GM18519 (cell line): ENCODE measurements around the gene FOXR2.

ENCODE experiments used
- ATAC-seq: cut with Tn5 transposase; IDR thresholded peaks from one replicate; pipeline ENCODE4 v1.9.1; 2021; ENCODE audit warnings: mild to moderate bottlenecking, moderate library complexity; ENCODE audit not compliant: unreplicated experiment, low FRiP score

The FOXR2 gene

DNA sequence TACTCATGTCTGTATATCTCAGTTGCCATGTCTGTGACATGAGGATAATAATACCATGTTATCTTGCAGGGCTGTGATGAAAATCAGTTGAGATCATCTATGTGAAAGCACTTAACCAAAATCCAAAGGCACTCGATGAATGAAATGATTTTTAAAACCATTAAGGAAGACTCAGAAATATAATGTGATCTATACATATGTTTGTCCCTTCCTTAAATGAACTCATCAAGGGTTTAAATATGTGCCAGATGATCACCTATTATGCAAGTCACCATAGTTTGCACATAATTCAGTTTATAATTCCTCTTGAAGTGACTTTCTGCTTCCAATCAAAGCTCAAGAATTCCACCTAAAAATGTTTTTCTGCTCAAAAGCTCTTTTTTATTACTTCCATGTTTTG is at the start of gene FOXR2:
FOXR2 (plus strand) TSS at position 301 of the 400 bp plus-strand sequence. CDS start 312 bp downstream, outside the sequence.
- ATAC-seq = no peak

DNA sequence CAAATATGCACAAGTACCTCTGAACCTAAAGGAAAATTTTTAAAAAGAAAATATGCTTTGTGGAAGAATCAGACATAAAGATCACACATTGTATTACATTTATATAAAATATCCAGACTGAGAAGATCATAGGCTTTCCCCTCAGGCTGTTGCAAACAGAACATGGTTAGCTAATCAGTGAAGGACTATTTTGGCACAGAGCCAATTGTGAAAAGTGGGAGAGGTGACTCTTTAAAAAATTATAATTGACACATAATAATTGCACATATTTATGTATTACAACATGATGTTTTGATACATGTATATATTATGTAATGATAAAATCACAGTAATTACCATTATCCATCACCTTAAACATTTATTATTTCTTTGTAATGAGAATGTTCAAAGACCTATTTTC is 44.1 kb upstream of the FOXR2 start:
- no peak for ATAC-seq

DNA sequence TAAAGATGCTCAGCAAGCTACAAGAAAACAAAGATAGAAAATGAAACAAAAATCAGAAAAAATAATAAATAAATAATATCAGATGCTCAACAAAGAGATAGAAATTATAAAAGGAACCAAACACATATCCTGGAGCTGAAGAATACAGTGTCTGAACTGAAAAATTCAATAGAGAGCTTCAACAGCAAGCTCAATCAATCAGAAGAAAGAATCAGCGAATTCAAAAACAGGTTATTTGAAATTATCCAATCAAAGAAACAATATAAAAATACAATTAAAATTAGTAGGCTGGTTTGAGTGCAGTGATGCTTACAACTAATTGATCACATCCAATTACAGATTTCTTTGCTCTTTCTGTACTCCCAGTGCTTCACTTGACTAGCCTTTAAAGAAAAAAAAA is 40.8 kb upstream of the FOXR2 start:
- ATAC-seq = no peak

- no peak for ATAC-seq
Measured at GRCh38 chrX:55593296-55593695, 29.9 kb upstream of the FOXR2 start.

DNA sequence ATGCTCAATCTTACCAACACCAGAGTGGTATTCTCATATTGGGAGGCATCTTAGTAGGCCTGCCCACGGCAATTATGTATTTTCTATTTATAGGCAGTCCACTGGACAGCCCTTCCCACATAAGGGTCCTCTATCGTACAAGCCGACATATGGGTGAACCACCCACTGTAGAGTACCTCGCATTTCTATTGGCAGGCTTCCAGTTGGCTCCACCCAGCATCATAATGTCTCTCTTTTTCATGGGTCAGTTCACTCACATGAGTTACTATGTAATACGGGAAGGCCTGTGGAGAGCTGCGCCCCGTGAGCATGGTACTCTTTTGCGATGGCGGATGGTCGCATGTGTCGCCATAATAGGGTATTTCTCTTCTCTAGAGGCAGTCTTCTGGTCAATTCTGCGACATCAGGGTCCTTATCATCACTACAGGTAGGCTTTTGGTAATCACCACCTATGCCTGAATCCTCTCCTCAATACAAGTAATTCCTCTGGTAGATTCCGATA is 29.4 kb upstream of the FOXR2 start:
- no peak for ATAC-seq

DNA sequence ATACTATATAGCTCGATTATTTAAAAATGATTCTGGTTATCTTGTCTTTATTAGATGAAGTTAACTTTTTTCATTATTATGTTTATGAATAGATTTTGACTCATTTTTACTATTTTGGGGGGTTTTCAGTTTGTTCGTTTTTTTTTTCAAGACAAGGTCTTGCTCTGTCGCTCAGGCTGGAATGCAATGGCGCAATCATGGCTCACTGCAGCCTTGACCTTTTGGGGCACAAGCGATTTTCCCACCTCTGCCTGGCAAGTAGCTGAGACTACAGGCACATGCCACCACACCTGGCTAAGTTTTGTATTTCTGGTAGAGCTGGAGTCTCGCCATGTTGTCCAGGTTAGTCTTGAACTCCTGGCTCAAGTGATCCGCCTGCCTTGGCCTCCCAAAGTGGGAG is 24.9 kb upstream of the FOXR2 start:
- no peak for ATAC-seq

DNA sequence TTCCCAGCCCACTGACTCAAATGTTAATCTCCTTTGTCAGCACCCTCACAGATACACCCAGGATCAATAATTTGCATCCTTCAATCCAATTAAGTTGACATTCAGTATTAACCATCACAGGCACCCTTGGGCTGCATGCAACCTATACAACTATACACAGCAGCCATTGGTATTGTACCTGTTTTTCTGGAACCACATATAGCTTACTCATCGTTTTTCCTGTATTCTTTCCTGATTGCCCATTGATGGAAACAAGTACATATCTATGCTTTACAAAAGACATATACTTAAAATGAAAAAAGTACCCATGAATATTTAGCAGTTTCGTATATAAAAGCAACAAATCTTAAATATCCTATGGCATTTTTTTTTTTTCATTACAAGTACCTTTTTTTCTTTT is 3.7 kb upstream of the FOXR2 start:
- ATAC-seq = no peak

DNA sequence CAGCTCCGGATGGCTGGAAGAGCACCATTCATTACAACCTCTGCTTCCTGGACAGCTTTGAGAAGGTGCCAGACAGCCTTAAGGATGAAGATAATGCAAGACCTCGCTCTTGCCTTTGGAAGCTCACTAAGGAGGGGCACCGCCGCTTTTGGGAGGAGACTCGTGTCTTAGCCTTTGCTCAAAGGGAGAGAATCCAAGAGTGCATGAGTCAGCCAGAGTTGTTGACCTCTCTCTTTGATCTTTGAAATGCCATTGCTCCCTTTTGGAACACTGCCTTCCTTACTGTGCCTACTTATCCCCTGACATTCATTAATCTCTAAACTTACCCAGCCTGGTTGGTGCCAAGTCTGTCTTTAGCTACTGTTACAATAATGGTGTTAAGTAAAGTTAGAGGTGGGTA is 1.2 kb downstream of the FOXR2 start:
- ATAC-seq = no peak

DNA sequence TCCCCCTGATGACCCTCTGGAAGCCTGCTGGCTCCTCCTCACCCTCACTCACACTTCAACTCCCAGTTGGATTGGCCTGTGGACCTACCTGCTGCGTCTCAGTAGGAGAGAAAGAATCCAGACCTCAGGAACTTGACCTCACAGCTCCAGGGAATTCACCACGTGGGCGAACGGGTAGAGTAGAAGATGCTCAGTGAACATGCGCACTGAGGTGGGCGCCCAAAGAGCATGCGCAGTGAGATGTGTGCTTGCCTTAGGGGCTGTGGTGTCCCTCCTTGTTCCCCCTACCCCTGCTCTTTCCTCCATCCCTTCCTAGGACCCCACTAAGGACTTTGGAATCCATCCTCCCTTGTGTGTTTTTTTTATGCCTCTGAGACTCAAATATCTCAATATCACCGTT is 12.9 kb downstream of the FOXR2 start:
- ATAC-seq = no peak

GRCh38 chrX:55638933-55639332 is 15.7 kb downstream of the FOXR2 start:
- ATAC-seq = peak; percentile 74

- peak; percentile 61 for ATAC-seq
Measured at GRCh38 chrX:55640854-55641253, 17.7 kb downstream of the FOXR2 start.

GRCh38 chrX:55648434-55648833 is 25.2 kb downstream of the FOXR2 start:
- no peak for ATAC-seq

- no peak for ATAC-seq
Measured at GRCh38 chrX:55659931-55660330, 36.7 kb downstream of the FOXR2 start.

GRCh38 chrX:55663584-55663983 is 40.4 kb downstream of the FOXR2 start:
- no peak for ATAC-seq

- ATAC-seq = no peak
Measured at GRCh38 chrX:55668084-55668483, 44.9 kb downstream of the FOXR2 start.
